HG03060 (cell line): ENCODE results near the gene INKA2.
"Not testable (repeated sequence)": the region's sequence is repeated elsewhere in the genome, so short reads cannot be mapped to it uniquely, and the experiment has no call there.

Experiments
- ATAC-seq: cut with Tn5 transposase; IDR thresholded peaks from one replicate; pipeline ENCODE4 v1.9.1; 2021; ENCODE audit warnings: low read depth, moderate number of reproducible peaks; ENCODE audit not compliant: unreplicated experiment

Gene INKA2

GRCh38 chr1:111751906-111752575 is 12.8 kb upstream of the INKA2 start:
- ATAC-seq = no peak

- ATAC-seq = no peak
These were observed 11.7 kb upstream of the INKA2 start for GRCh38 chr1:111750856-111751255.

- no peak for ATAC-seq
These were observed 10.4 kb upstream of the INKA2 start for GRCh38 chr1:111749628-111750027.

- ATAC-seq = no peak
These were observed 8.8 kb upstream of the INKA2 start for GRCh38 chr1:111747947-111748346.

DNA sequence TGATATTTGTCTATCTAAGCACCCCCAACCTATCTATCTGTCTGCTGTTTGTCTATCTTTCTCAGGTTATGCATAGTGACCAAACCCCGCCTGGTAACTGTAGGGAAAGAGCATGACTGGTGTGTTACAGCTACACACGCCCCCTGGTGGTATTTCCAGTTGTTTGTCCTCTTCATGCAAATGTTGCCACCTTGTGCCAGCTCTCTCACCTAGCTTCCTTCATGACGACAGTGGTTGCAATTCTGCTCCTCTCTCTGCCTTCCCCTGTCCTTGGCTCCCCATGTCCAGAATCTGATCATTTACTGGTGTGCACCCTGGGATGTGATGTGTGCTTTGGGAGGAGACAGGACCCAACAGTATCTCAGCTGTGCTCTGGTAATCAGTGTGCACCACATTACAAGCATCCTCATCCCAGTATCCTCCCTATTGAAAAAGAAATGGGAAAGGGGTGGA is 8.1 kb upstream of the INKA2 start:
- ATAC-seq = no peak

DNA sequence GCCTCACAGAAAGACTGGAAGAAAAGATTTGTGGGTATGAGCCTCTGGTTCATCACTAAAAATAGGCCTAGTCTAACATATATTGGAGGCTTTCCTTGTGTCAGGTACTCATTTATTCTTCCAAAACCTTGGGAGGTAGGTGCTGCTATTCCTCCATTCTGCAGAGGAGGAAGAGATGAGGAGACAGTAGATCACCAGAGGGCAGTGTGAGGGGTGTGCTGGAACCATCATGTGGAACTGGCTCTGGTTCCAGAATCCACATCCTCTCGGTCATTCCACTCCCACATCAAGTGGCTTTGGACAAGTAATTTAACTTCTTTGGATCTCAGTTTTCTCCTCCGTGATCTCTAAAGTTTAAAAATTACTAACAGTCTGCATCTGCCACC is 7.4 kb upstream of the INKA2 start:
- no peak for ATAC-seq

GRCh38 chr1:111745675-111746613 is 6.7 kb upstream of the INKA2 start:
- no peak for ATAC-seq

DNA sequence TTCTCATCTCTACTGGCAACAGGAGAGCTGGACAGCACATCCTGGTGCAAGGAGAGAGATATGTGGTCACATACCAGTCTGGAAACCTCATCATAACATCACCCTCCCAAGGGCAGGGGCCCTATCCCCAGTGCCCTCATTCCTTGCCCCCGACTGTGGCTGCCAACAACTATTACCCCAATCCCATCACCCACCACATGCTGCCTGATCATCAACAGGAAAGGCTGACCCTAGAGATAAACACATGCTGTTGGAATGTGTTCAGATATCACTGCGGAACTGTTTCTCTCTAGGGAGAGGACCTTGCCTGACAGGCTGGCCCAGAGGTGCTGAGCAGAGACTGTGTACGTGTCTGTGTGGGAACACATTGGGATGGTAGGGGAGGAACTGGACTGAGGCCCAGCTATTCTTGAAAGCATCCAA is 4.5 kb upstream of the INKA2 start:
- ATAC-seq = no peak

- ATAC-seq = no peak
These were observed 3.8 kb upstream of the INKA2 start for GRCh38 chr1:111742938-111743549.

DNA sequence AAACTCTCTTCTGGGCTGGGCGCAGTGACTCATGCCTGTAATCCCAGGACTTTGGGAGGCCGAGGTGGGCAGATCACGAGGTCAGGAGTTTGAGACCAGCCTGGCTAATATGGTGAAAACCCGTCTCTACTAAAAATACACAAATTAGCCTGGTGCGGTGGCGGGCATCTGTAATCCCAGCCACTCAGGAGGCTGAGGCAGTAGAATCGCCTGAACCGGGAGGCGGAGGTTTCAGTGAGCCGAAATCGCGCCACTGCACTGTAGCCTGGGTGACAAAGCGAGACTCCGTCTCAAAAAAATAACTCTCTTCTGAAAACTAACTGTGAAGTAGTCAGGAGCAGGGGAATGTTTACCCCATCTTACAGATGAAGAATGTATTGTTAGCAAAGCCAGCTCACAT is 3.1 kb upstream of the INKA2 start:
- not testable (repeated sequence) for ATAC-seq

DNA sequence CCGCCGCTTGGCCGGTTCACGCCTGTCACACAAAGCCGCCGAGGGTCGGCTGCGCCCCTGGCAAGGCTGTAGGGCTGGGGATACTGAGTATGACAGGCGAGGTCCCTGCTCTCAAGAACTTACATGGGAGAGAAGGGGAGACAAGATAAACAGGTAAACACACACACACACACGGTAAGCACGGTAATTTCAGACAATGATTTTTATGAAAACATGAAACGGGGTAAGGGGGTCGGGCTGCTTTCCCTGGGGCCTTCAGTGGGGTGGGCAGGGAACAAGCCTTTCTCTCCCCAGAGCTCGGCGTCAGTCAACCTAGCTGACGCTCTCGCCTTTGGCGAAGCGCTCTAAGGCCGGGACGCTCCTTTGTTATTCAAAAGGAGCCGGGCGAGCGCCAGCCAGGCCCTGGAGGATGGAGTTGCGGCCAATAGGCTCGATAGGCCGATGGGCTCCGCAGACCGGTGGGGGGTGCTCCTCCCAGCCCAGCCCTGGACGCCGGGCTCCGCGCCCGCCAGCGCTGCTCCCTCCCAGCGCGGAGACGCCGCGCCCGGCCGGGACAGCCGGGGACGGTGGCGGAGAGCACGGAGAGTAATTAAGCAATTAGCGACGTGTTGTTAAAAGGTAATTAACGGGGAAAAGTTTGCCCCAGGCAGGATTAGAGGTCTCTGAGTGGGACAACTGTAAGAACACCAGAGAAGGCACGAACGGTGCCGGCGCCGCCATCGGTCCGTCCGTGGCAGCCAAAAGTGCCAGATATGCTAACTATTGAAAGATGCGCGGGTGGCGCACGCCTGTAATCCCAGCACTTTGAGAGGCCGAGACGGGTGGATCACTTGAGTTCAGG is 950 bp upstream of the INKA2 start:
- no peak for ATAC-seq

GRCh38 chr1:111738436-111739193 is 580 bp downstream of the INKA2 start:
- peak; percentile 19 for ATAC-seq

DNA sequence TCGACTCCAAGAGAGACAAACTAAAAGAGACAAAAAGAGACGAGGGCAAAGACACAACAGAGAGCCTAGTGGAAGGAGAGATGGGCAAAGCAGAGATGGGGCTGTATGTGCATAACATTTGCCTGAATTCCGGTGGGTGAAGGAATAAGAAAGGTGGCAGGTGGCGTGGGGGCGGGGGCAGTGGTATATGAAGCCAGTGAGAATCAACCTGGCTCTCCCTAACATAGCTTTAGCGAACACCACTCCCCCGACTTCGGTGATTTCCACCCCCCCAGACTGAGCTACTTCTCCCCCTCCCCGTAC is 1.1 kb downstream of the INKA2 start:
- no peak for ATAC-seq

DNA sequence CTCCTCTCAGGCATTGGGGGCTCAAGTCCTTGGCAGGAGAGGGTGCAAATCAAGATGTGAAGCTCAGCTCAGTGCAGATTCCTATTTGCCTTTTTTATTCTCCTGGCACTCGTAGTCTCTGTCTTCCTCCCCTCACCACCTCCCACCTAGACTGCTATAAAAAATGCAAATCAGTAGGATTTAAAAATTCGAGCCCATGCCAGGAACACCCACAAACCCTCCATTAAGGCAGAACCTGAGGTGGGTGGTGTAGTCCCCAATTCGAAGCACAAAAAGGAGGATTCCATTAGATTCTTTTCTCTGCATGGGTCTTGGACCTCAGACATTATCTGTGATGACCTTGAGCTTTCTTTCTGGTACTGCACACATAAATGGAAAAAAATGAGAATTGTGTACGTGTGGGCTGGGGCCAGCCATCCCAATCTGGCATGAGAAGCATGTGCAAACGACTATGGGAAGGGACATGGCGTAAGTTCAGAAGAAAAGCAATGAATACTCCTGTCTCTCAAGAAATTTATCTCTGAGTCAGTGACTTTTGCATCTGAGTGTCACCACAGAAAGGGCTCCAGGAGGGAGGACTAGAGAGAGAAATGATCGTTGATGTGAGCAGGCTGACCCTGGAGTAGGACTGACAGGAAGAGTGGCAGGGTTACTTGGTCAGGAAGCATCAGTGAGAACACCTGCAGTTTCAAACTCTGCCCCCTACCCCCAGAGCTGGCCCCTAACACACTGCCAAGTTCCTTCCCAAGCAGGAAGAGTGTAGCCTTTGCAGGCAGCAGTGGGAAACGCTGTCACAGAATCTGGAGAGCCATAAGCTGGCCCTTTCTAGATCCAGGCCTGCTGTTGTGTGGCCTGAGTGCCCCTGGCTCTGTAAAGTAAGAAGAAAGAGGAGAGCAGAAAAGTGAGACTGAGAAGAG is 1.7 kb downstream of the INKA2 start:
- no peak for ATAC-seq

DNA sequence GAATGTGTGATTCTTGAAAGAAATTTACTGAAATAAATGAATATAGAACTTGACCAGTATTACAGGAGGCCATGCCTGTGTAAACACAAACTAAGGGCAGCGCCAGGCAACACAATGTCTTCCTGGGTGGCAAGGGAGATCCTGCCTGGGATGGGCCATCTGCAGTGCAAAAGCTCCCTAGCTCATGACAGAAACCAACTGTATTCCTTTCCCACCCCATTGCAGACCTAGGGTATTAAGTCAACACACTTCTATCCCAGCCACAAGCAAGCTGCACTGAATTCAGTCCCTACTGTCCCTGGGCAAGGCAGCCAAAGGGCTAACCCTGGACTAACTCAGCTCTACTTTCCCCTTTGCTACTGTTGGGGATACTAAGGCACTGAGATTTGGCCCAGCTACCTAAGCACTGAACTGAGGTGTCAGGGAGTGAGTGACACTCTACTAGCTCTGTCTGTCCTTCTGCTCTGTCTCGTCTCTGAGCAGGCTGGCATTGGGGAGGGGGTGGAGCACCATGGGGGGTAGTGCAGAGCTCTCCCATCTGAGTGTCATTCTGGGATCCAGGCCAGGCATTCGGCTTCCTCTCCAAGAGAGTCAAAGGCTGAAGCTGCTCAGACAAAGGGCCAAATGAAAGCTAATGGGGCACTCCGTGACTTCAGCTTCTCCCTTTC is 2.5 kb downstream of the INKA2 start:
- no peak for ATAC-seq

- ATAC-seq = no peak
These were observed 3.2 kb downstream of the INKA2 start for GRCh38 chr1:111735858-111736544.

DNA sequence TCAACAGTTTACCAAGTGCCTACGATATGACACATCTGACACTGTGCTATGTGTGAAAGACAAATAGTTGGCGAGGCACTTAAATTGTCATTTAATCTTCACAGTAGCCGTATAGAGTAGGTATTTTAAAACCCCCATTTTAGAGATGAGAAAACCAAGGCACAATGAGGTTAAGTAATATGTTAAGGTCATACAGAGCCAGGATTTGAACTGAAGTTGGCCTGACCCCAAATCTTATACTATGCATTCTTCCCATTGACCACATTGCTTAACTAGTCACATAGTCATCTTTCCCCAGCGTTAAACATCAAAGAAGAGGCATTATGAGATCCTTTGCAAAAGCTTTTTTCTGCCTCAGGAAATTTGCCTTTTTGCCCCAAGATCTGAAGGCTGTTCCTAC is 3.9 kb downstream of the INKA2 start:
- ATAC-seq = no peak

DNA sequence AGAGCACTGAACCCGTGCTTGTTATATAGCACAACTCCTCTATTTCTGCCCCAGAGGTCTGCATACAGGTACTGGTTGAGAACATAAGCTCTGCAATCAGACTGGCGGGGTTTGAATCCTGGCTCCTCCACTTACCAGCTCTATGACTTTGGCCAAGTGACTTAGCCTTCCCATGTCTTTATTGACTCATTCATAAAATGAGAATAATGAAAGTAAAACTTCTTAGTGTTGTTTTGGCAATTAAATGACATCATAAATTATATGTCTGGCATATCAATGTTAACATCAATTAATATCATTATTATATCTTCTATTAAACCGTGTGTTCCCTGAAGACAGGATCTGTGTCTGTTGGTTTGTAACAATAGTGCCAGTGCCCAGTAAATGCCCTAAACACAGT is 4.3 kb downstream of the INKA2 start:
- ATAC-seq = no peak
